HCT116 (cell line): ENCODE data around the gene SEC23A. TPM values are rescaled to one million over a fixed set of nuclear protein-coding genes. Genes with fewer than 3 reads are reported as not detected.
A peak's percentile ranks its signal among the peaks of the same experiment; 100 is the strongest.

Source experiments
- ATAC-seq: fragments of 200-7000 bp; cut with Tn5 transposase; 2 replicates; pipeline ENCODE4 v1.9.1; 2020; ENCODE audit warnings: mild to moderate bottlenecking, moderate library complexity
- BruUV-seq: library from RNA; stranded (reverse); fragments of 400-500 nt; replicated peaks from 2 replicates; lab custom pipeline; 2021; lab: Mats Ljungman, UMichigan
- CTCF ChIA-PET: fragments of 300-600 bp; sonication (Branson Sonifier 250); formaldehyde crosslinking; loops from one replicate; lab custom pipeline; 2021; ENCODE audit warnings: antibody characterized with exemption; lab: Charles Lee
- POLR2A ChIA-PET: fragments of 300-600, 350-600 bp; sonication (Branson Sonifier 250); formaldehyde crosslinking; loops from one replicate; lab custom pipeline; 2021; ENCODE audit warnings: antibody characterized with exemption; lab: Charles Lee
- RAD21 ChIA-PET, 2 experiments: fragments of 300-600 bp; sonication (Branson Sonifier 250); formaldehyde crosslinking; loops; one replicate each; lab custom pipeline; 2023; ENCODE audit warnings: low total read pairs in 2 of 2; ENCODE audit not compliant: uncharacterized antibody in 2 of 2, unreplicated experiment in 2 of 2, low non-redundant PET in 1 of 2; lab: Charles Lee
- DNase-seq: peaks from one replicate; pipeline ENCODE4 v3.0.0-alpha.2; 2010; ENCODE audit warnings: low read depth, low spot score
- H2AFZ ChIP-seq: fragments of 200-600 bp; shearing (Covaris generic), sonication (generic); 2 replicates; pipeline ENCODE4 v1.6.1; 2017; ENCODE audit warnings: low read depth, mixed run types, mixed read lengths, antibody characterized with exemption, low read length; ENCODE audit not compliant: poor library complexity, severe bottlenecking
- H3K27ac ChIP-seq: 2 replicates; pipeline ENCODE4 v1.5.1; 2012; ENCODE audit warnings: low read depth, low read length
- H3K27me3 ChIP-seq: fragments of 200-600 bp; sonication (generic); 2 replicates; pipeline ENCODE4 v1.6.1; 2016; ENCODE audit warnings: mixed run types, low read length, mixed read lengths; ENCODE audit not compliant: insufficient read depth
- H3K36me3 ChIP-seq, 2 experiments: fragments of 200-500 bp in 1 of 2; fragments of 200-600 bp in 1 of 2; sonication (Bioruptor generic) in 1 of 2; sonication (generic) in 1 of 2; 2 replicates each; pipeline versions ENCODE4 v1.5.1 to v1.6.1; 2014 to 2016; ENCODE audit warnings: low read length in 2 of 2, inconsistent platforms in 1 of 2, mixed read lengths in 1 of 2, mixed run types in 1 of 2; ENCODE audit not compliant: insufficient read depth in 2 of 2, control insufficient read depth in 1 of 2
- H3K4me1 ChIP-seq, 2 experiments: fragments of 200-600 bp in 1 of 2; sonication (generic) in 1 of 2; 2 replicates each; pipeline versions ENCODE4 v1.5.1 to v1.6.1; 2012 to 2017; ENCODE audit warnings: low read length in 2 of 2, inconsistent platforms in 1 of 2, mild to moderate bottlenecking in 1 of 2, mixed read lengths in 1 of 2, mixed run types in 1 of 2, moderate library complexity in 1 of 2; ENCODE audit not compliant: insufficient read depth in 2 of 2, control insufficient read depth in 1 of 2
- H3K4me2 ChIP-seq: fragments of 200-600 bp; sonication (generic); 2 replicates; pipeline ENCODE4 v1.6.1; 2017; ENCODE audit warnings: mixed run types, low read length, mixed read lengths
- H3K4me3 ChIP-seq, 2 experiments: fragments of 200-600 bp in 1 of 2; sonication (generic) in 1 of 2; replicated peaks in 1 of 2; 2 replicates each; pipeline ENCODE4 v1.5.1; 2011 to 2016; ENCODE audit warnings: low read length in 2 of 2, control low read depth in 1 of 2, low read depth in 1 of 2, mild to moderate bottlenecking in 1 of 2, mixed read lengths in 1 of 2, mixed run types in 1 of 2
- H3K79me2 ChIP-seq: fragments of 200-600 bp; sonication (generic); 2 replicates; pipeline ENCODE4 v1.6.1; 2017; ENCODE audit warnings: mild to moderate bottlenecking, mixed run types, low read length, moderate library complexity, mixed read lengths; ENCODE audit not compliant: insufficient read depth
- H3K9ac ChIP-seq: fragments of 200-600 bp; sonication (generic); 2 replicates; pipeline ENCODE4 v1.6.1; 2016; ENCODE audit warnings: low read length, mixed read lengths
- H3K9me2 ChIP-seq: fragments of 200-600 bp; sonication (generic), shearing (Covaris generic); 2 replicates; pipeline ENCODE4 v1.6.1; 2017; ENCODE audit warnings: mixed run types, mild to moderate bottlenecking, moderate library complexity; ENCODE audit not compliant: insufficient read depth
- H3K9me3 ChIP-seq, 2 experiments: fragments of 200-500 bp in 1 of 2; fragments of 200-600 bp in 1 of 2; sonication (Bioruptor generic) in 1 of 2; sonication (generic) in 1 of 2; 2 replicates each; pipeline ENCODE4 v1.6.1; 2014 to 2017; ENCODE audit warnings: low read length in 2 of 2, mixed read lengths in 2 of 2, inconsistent platforms in 1 of 2, low read depth in 1 of 2, mild to moderate bottlenecking in 1 of 2, mixed run types in 1 of 2, moderate library complexity in 1 of 2; ENCODE audit not compliant: control insufficient read depth in 1 of 2, insufficient read depth in 1 of 2
- H4K20me1 ChIP-seq: fragments of 200-600 bp; sonication (generic), shearing (Covaris generic); 2 replicates; pipeline ENCODE4 v1.6.1; 2017; ENCODE audit warnings: mixed run types, mild to moderate bottlenecking, moderate library complexity; ENCODE audit not compliant: insufficient read depth
- ELF1 ChIP-seq: IDR thresholded peaks from 2 replicates; pipeline ENCODE4 v1.6.1; 2012; ENCODE audit warnings: low read depth, borderline replicate concordance
- FOSL1 ChIP-seq: IDR thresholded peaks from 2 replicates; pipeline ENCODE4 v1.6.1; 2012; ENCODE audit warnings: low read depth
- JUND ChIP-seq: IDR thresholded peaks from 2 replicates; pipeline ENCODE4 v1.6.1; 2012
- POLR2A ChIP-seq: IDR thresholded peaks from 2 replicates; pipeline ENCODE4 v1.7.0; 2011; ENCODE audit warnings: borderline replicate concordance; ENCODE audit not compliant: insufficient read depth, insufficient read length; ENCODE audit errors: extremely low read depth
- POLR2AphosphoS5 ChIP-seq: IDR thresholded peaks from 2 replicates; pipeline ENCODE4 v1.6.1; 2011; ENCODE audit warnings: mild to moderate bottlenecking, low read depth, low read length, moderate library complexity
- RAD21 ChIP-seq: IDR thresholded peaks from 2 replicates; pipeline ENCODE4 v1.6.1; 2012; ENCODE audit warnings: low read depth, mild to moderate bottlenecking
- SIN3A ChIP-seq: IDR thresholded peaks from 2 replicates; pipeline ENCODE4 v1.6.1; 2012; ENCODE audit warnings: low read depth
- SRF ChIP-seq: IDR thresholded peaks from 2 replicates; pipeline ENCODE4 v1.6.1; 2012; ENCODE audit warnings: low read depth
- YY1 ChIP-seq: IDR thresholded peaks from 2 replicates; pipeline ENCODE4 v1.6.1; 2011; ENCODE audit warnings: low read length, low read depth, moderate library complexity, mild to moderate bottlenecking; ENCODE audit not compliant: insufficient replicate concordance; ENCODE audit errors: extremely low read depth
- intact Hi-C: fragments of 100-400 bp; cut with micrococcal nuclease; formaldehyde crosslinking; loops from 2 replicates; pipeline ENCODE4 v1.10.0; 2022
- total RNA-seq: library from RNA; stranded (reverse); gene quantifications from one replicate; pipeline ENCODE4 v1.2.1, GENCODE V29; 2021; ENCODE audit not compliant: unreplicated experiment
- TF ChIP-seq, protein P1 (sequence below): IDR thresholded peaks from 2 replicates; pipeline ENCODE4 v1.6.1; 2012
- TF ChIP-seq, protein P2 (sequence below): IDR thresholded peaks from 2 replicates; pipeline ENCODE4 v1.6.1; 2011; ENCODE audit warnings: mild to moderate bottlenecking, low read length, moderate library complexity; ENCODE audit not compliant: insufficient replicate concordance; ENCODE audit errors: extremely low read depth

SEC23A gene
- total RNA-seq, 1 experiment from 2014 or later, result 81.7 TPM

DNA sequence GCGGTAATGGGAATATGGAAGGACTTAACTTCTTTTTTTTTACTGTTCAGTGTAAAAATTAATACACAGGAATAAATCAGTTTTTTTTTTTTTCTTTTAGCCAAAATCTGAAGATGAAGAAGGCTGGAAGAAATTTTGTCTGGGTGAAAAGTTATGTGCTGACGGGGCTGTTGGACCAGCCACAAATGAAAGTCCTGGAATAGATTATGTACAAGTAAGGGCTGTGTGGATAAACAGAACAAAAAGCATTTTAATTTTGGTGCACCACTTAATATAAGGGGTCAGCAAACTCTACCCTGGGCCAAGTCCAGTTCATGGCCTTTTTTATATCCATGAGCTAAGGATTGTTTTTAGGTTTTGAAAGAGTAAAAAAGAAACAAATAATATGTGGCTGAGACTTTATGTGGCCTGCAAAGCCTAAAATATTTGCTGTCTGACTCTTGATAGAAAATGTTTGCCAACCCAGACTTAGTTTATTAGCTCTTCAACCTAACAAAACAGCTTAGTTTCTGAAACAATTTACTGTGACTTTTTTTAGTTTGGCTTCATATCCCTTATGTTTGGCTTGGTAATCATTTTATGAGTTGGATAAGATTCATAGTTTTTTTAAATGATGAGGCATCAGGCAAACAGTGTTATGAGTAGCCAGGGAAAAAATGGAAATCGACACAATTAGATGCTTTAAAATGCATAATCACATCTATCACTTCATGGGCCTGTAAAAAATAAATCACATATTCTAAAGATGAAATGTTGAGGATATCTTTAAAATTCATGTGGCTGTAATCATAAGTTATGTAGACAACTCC is 19.5 kb upstream of the SEC23A start:
- BruUV-seq, result no TSS peak
- no peak for ATAC-seq
- H3K9ac ChIP-seq, result no peak overlapping the region
- CTCF ChIA-PET, result no interaction called here
- H3K36me3 ChIP-seq, result peaks cover 39 to 60% of the 10 kb centered on the region in 2 experiments
- RAD21 ChIA-PET, result no interaction called here
- no peak overlapping the region for H3K27ac ChIP-seq
- H2AFZ ChIP-seq, result no peak overlapping the region
- POLR2A ChIA-PET, result interaction anchor here (1.0 kb wide), 1 partner anchor 9 kb away, joined by 3 read pairs; no protein-coding TSS in a partner anchor
- intact Hi-C loops, result no loop called here
- no peaks in the 10 kb centered on the region for H3K9me2 ChIP-seq
- no peak overlapping the region for H3K4me3 ChIP-seq
- DNase-seq, result no peak
- no peaks in the 10 kb centered on the region for H3K4me1 ChIP-seq
- H3K79me2 ChIP-seq, result no peaks in the 10 kb centered on the region; the same call in 1 of the 2 replicates
- H3K27me3 ChIP-seq, result no peaks in the 10 kb centered on the region
- no peak for TF ChIP-seq SRF
- no peak for TF ChIP-seq RAD21
- no peak for TF ChIP-seq ELF1
- H3K9me3 ChIP-seq, result no peaks in the 10 kb centered on the region
- H3K4me2 ChIP-seq, result no peak overlapping the region
- no peaks in the 10 kb centered on the region for H4K20me1 ChIP-seq

DNA sequence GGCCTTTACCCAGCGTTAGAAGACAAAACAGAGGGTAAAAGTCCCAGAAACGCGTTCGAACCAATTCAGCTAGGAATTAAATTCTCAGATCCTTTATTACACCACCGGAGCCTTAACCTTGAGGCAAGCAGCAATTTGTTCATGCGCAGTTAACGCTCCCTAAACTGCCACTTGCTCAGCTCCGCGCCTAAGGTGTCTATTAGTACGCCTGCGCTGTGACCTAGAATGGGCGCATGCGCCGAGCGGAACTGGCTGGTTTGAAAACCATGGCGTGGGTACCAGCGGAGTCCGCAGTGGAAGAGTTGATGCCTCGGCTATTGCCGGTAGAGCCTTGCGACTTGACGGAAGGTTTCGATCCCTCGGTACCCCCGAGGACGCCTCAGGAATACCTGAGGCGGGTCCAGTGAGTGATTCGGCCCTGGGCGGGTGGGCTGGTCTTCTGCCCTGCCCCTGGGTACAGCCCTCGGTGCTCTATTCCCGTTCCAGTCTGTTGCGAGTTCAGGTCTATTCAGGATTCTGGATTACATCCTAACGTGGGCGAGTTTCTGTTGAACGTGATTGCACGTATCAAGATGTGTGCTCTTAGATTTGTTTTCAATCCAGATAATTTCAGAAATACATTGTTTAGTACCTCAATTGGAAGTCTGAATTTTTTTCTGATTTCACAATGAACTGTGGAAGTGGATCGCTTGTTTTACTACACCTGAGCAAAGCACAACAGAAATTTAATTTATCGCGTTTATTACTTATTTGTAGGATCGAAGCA is 11.2 kb upstream of the SEC23A start, which contains the start of gene GEMIN2:
TSS of gene GEMIN2 (plus strand) at position 251 of the 766 bp plus-strand sequence. CDS start at position 267, 16 bp downstream.
- Histone ChIP-seq H3K4me1 (peaks cover 4 to 16% of the 10 kb centered on the region in 2 experiments; a peak in 3 of 4 replicates), H3K36me3 (peaks cover 10 to 12% of the 10 kb centered on the region in 2 experiments; a peak in 3 of 4 replicates), H3K27me3 (no peaks in the 10 kb centered on the region), H3K4me2 (peak within 1 kb of the TSS; percentile 80), H3K9me3 (no peaks in the 10 kb centered on the region), H4K20me1 (no peaks in the 10 kb centered on the region), H3K9ac (peak within 1 kb of the TSS; percentile 77), H3K9me2 (no peaks in the 10 kb centered on the region), H3K79me2 (peaks cover 18% of the 10 kb centered on the region), H3K27ac (peak within 1 kb of the TSS; percentile 63), H3K4me3 (peak within 1 kb of the TSS; percentile 65 to 84), H2AFZ (peak within 1 kb of the TSS; percentile 81)
- ATAC-seq, result peak; percentile 97
- CTCF ChIA-PET, result interaction anchor here (0.7 to 1.3 kb wide), 4 partner anchors 9 to 56 kb away, joined by 3 to 4 read pairs (median 4); partner anchors contain the start of genes SEC23A and TRAPPC6B
- RAD21 ChIA-PET, result interaction anchor here in 1 of 2 experiments (1.3 kb wide), 1 partner anchor 12 kb away, joined by 4 read pairs; the partner anchor contains the start of gene SEC23A
- peak; percentile 88 for DNase-seq
- POLR2A ChIA-PET, result interaction anchor here (0.8 to 1.9 kb wide), 7 partner anchors 8 to 318 kb away, joined by 3 to 19 read pairs (median 3); partner anchors contain the start of genes FBXO33, SEC23A and TRAPPC6B
- BruUV-seq, result TSS peak; percentile 73
- intact Hi-C loops, result loop anchor here (5.0 kb wide), 2 partner anchors 58 to 153 kb away; partner anchors contain the start of gene TRAPPC6B
- TF ChIP-seq SIN3A (peak; percentile 28), POLR2A (peak; percentile 96), YY1 (peak; percentile 71), JUND (no peak), FOSL1 (no peak), POLR2AphosphoS5 (peak; percentile 92)
- TF ChIP-seq, protein P1, sequence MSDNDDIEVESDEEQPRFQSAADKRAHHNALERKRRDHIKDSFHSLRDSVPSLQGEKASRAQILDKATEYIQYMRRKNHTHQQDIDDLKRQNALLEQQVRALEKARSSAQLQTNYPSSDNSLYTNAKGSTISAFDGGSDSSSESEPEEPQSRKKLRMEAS, result peak; percentile 45
- TF ChIP-seq, protein P2, sequence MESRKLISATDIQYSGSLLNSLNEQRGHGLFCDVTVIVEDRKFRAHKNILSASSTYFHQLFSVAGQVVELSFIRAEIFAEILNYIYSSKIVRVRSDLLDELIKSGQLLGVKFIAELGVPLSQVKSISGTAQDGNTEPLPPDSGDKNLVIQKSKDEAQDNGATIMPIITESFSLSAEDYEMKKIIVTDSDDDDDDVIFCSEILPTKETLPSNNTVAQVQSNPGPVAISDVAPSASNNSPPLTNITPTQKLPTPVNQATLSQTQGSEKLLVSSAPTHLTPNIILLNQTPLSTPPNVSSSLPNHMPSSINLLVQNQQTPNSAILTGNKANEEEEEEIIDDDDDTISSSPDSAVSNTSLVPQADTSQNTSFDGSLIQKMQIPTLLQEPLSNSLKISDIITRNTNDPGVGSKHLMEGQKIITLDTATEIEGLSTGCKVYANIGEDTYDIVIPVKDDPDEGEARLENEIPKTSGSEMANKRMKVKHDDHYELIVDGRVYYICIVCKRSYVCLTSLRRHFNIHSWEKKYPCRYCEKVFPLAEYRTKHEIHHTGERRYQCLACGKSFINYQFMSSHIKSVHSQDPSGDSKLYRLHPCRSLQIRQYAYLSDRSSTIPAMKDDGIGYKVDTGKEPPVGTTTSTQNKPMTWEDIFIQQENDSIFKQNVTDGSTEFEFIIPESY, result no peak
